Measurements from ENCODE around the gene BCAM. TPM values are rescaled to one million over a fixed set of nuclear protein-coding genes. Genes with fewer than 3 reads are reported as not detected.

BCAM gene
- total and polyA plus RNA-seq, 2 donors (not counting 1 experiment from before 2014, with no cell fraction given), result 12.2 to 20.3 TPM

GRCh38 chr19:44796701-44797115, 12.2 kb upstream of the BCAM start:
- Histone ChIP-seq H3K9ac (ENCODE audit: insufficient read depth, low read length) (no peak overlapping the region), H3K9me3 (ENCODE audit: control insufficient read depth, insufficient read depth, low read depth, low read length) (no peaks in the 10 kb centered on the region), H2AFZ (ENCODE audit: low read length) (peak overlapping the region; percentile 75), H3K27ac (ENCODE audit: insufficient read depth, low read length) (no peak overlapping the region), H3K4me2 (ENCODE audit: extremely low read depth, insufficient read depth, low read length) (no peak overlapping the region), H3K36me3 (ENCODE audit: control insufficient read depth, insufficient read depth, low read length) (no peaks in the 10 kb centered on the region), H3K27me3 (ENCODE audit: control insufficient read depth, insufficient read depth, low read length) (no peaks in the 10 kb centered on the region), H3K79me2 (ENCODE audit: control insufficient read depth, insufficient read depth, low read length) (no peaks in the 10 kb centered on the region), H3K4me1 (ENCODE audit: control insufficient read depth, extremely low read depth, insufficient read depth, low read length) (no peaks in the 10 kb centered on the region), H4K20me1 (ENCODE audit: control insufficient read depth, extremely low read depth, insufficient read depth, low read length) (no peaks in the 10 kb centered on the region), H3K4me3 (replicated peaks in 1 of 4; ENCODE audit: control extremely low read depth in 1 of 4, insufficient read depth in 1 of 4, low read depth in 3 of 4, low read length in 4 of 4) (no peak overlapping the region)
- TF ChIP-seq EZH2 (IDR thresholded peaks at IDR 0.05; ENCODE audit: low read length, missing control alignments), result no peak
- TF ChIP-seq CTCF (conservative IDR thresholded peaks at IDR 0.05 in 1 of 2, IDR thresholded peaks at IDR 0.05 in 1 of 2; ENCODE audit: low read depth in 1 of 2, low read length in 2 of 2), result no peak
- DNase-seq (ENCODE audit: low read depth in 2 of 2), result peak in 1 of 2 donors; percentile 41

- no peak for TF ChIP-seq CTCF (conservative IDR thresholded peaks at IDR 0.05 in 1 of 2, IDR thresholded peaks at IDR 0.05 in 1 of 2; ENCODE audit: low read depth in 1 of 2, low read length in 2 of 2)
- no peak for TF ChIP-seq EZH2 (IDR thresholded peaks at IDR 0.05; ENCODE audit: low read length, missing control alignments)
- no peak for DNase-seq (ENCODE audit: low read depth in 2 of 2)
- no peaks in the 10 kb centered on the region for H3K27me3 ChIP-seq (ENCODE audit: control insufficient read depth, insufficient read depth, low read length)
- H3K79me2 ChIP-seq (ENCODE audit: control insufficient read depth, insufficient read depth, low read length), result no peaks in the 10 kb centered on the region
- H3K4me2 ChIP-seq (ENCODE audit: extremely low read depth, insufficient read depth, low read length), result no peak overlapping the region
- no peak overlapping the region for H3K27ac ChIP-seq (ENCODE audit: insufficient read depth, low read length)
- H3K4me1 ChIP-seq (ENCODE audit: control insufficient read depth, extremely low read depth, insufficient read depth, low read length), result no peaks in the 10 kb centered on the region
- H3K36me3 ChIP-seq (ENCODE audit: control insufficient read depth, insufficient read depth, low read length), result no peaks in the 10 kb centered on the region
- no peak overlapping the region for H2AFZ ChIP-seq (ENCODE audit: low read length)
- H3K9ac ChIP-seq (ENCODE audit: insufficient read depth, low read length), result no peak overlapping the region
- H3K9me3 ChIP-seq (ENCODE audit: control insufficient read depth, insufficient read depth, low read depth, low read length), result no peaks in the 10 kb centered on the region
- no peaks in the 10 kb centered on the region for H4K20me1 ChIP-seq (ENCODE audit: control insufficient read depth, extremely low read depth, insufficient read depth, low read length)
- H3K4me3 ChIP-seq (replicated peaks in 1 of 4; ENCODE audit: control extremely low read depth in 1 of 4, insufficient read depth in 1 of 4, low read depth in 3 of 4, low read length in 4 of 4), result no peak overlapping the region
These were observed 9.1 kb upstream of the BCAM start for GRCh38 chr19:44799627-44800346.

GRCh38 chr19:44800461-44800860, 8.4 kb upstream of the BCAM start:
- Histone ChIP-seq H3K4me1 (ENCODE audit: control insufficient read depth, extremely low read depth, insufficient read depth, low read length) (no peaks in the 10 kb centered on the region), H3K9me3 (ENCODE audit: control insufficient read depth, insufficient read depth, low read depth, low read length) (no peaks in the 10 kb centered on the region), H3K4me3 (replicated peaks in 1 of 4; ENCODE audit: control extremely low read depth in 1 of 4, insufficient read depth in 1 of 4, low read depth in 3 of 4, low read length in 4 of 4) (no peak overlapping the region), H4K20me1 (ENCODE audit: control insufficient read depth, extremely low read depth, insufficient read depth, low read length) (no peaks in the 10 kb centered on the region), H3K4me2 (ENCODE audit: extremely low read depth, insufficient read depth, low read length) (no peak overlapping the region), H3K27ac (ENCODE audit: insufficient read depth, low read length) (no peak overlapping the region), H3K9ac (ENCODE audit: insufficient read depth, low read length) (no peak overlapping the region), H3K27me3 (ENCODE audit: control insufficient read depth, insufficient read depth, low read length) (no peaks in the 10 kb centered on the region), H3K36me3 (ENCODE audit: control insufficient read depth, insufficient read depth, low read length) (no peaks in the 10 kb centered on the region), H3K79me2 (ENCODE audit: control insufficient read depth, insufficient read depth, low read length) (no peaks in the 10 kb centered on the region), H2AFZ (ENCODE audit: low read length) (no peak overlapping the region)
- peak; percentile 89 to 97 for TF ChIP-seq CTCF (conservative IDR thresholded peaks at IDR 0.05 in 1 of 2, IDR thresholded peaks at IDR 0.05 in 1 of 2; ENCODE audit: low read depth in 1 of 2, low read length in 2 of 2)
- TF ChIP-seq EZH2 (IDR thresholded peaks at IDR 0.05; ENCODE audit: low read length, missing control alignments), result no peak
- DNase-seq (ENCODE audit: low read depth in 2 of 2), result peak; percentile 47 to 70
